ENCODE data around the gene SFMBT1.

The SFMBT1 gene

GRCh38 chr3:53077476-53078220 lies 31.8 kb upstream of the SFMBT1 start:
- no peak overlapping the region for H2AFZ ChIP-seq (ENCODE audit: low read length)
- no peaks in the 10 kb centered on the region for H4K20me1 ChIP-seq (ENCODE audit: insufficient read depth, low read length)
- H3K9ac ChIP-seq (ENCODE audit: low read length), result no peak overlapping the region
- no peaks in the 10 kb centered on the region for H3K9me3 ChIP-seq (ENCODE audit: low read length)
- no peaks in the 10 kb centered on the region for H3K36me3 ChIP-seq (ENCODE audit: insufficient read depth, low read length)
- no peaks in the 10 kb centered on the region for H3F3A ChIP-seq (ENCODE audit: insufficient read depth, low read length)
- no peaks in the 10 kb centered on the region for H3K27me3 ChIP-seq (ENCODE audit: insufficient read depth, low read length)
- H3K79me2 ChIP-seq (ENCODE audit: insufficient read depth, low read length), result no peaks in the 10 kb centered on the region
- peaks cover 12% of the 10 kb centered on the region for H3K4me1 ChIP-seq (ENCODE audit: insufficient read depth, low read length, severe bottlenecking)
- no peak overlapping the region for H3K4me3 ChIP-seq (ENCODE audit: low read depth, low read length, poor library complexity, severe bottlenecking)
- no peak overlapping the region for H3K27ac ChIP-seq (ENCODE audit: low read depth, low read length, poor library complexity, severe bottlenecking)
- no peaks in the 10 kb centered on the region for H3K9me2 ChIP-seq (ENCODE audit: low read depth, low read length)
- H3K4me2 ChIP-seq (ENCODE audit: low read length), result no peak overlapping the region
- TF ChIP-seq CTCF (IDR thresholded peaks at IDR 0.05; ENCODE audit: low read length), result no peak
- TF ChIP-seq EZH2 (IDR thresholded peaks at IDR 0.05; ENCODE audit: borderline replicate concordance, low read length), result no peak

- no peaks in the 10 kb centered on the region for H3K36me3 ChIP-seq (ENCODE audit: insufficient read depth, low read length)
- H3K9ac ChIP-seq (ENCODE audit: low read length), result no peak overlapping the region
- H3K4me1 ChIP-seq (ENCODE audit: insufficient read depth, low read length, severe bottlenecking), result peaks cover 22% of the 10 kb centered on the region
- H3K4me2 ChIP-seq (ENCODE audit: low read length), result no peak overlapping the region
- no peaks in the 10 kb centered on the region for H3K9me2 ChIP-seq (ENCODE audit: low read depth, low read length)
- H3K9me3 ChIP-seq (ENCODE audit: low read length), result no peaks in the 10 kb centered on the region
- no peaks in the 10 kb centered on the region for H3K79me2 ChIP-seq (ENCODE audit: insufficient read depth, low read length)
- H3F3A ChIP-seq (ENCODE audit: insufficient read depth, low read length), result no peaks in the 10 kb centered on the region
- no peaks in the 10 kb centered on the region for H3K27me3 ChIP-seq (ENCODE audit: insufficient read depth, low read length)
- TF ChIP-seq EZH2 (IDR thresholded peaks at IDR 0.05; ENCODE audit: borderline replicate concordance, low read length), result no peak
- no peak for TF ChIP-seq CTCF (IDR thresholded peaks at IDR 0.05; ENCODE audit: low read length)
- H3K27ac ChIP-seq (ENCODE audit: low read depth, low read length, poor library complexity, severe bottlenecking), result no peak overlapping the region
- no peak overlapping the region for H3K4me3 ChIP-seq (ENCODE audit: low read depth, low read length, poor library complexity, severe bottlenecking)
- H4K20me1 ChIP-seq (ENCODE audit: insufficient read depth, low read length), result no peaks in the 10 kb centered on the region
- H2AFZ ChIP-seq (ENCODE audit: low read length), result no peak overlapping the region
These were observed 29.9 kb upstream of the SFMBT1 start for GRCh38 chr3:53075743-53076140.

GRCh38 chr3:53074761-53075742 lies 29.2 kb upstream of the SFMBT1 start:
- H3K27ac ChIP-seq (ENCODE audit: low read depth, low read length, poor library complexity, severe bottlenecking), result no peak overlapping the region
- no peaks in the 10 kb centered on the region for H3F3A ChIP-seq (ENCODE audit: insufficient read depth, low read length)
- H3K9ac ChIP-seq (ENCODE audit: low read length), result no peak overlapping the region
- H3K4me3 ChIP-seq (ENCODE audit: low read depth, low read length, poor library complexity, severe bottlenecking), result no peak overlapping the region
- peaks cover 22% of the 10 kb centered on the region for H3K4me1 ChIP-seq (ENCODE audit: insufficient read depth, low read length, severe bottlenecking)
- no peaks in the 10 kb centered on the region for H3K36me3 ChIP-seq (ENCODE audit: insufficient read depth, low read length)
- no peak overlapping the region for H3K4me2 ChIP-seq (ENCODE audit: low read length)
- no peak for TF ChIP-seq EZH2 (IDR thresholded peaks at IDR 0.05; ENCODE audit: borderline replicate concordance, low read length)
- TF ChIP-seq CTCF (IDR thresholded peaks at IDR 0.05; ENCODE audit: low read length), result no peak
- H4K20me1 ChIP-seq (ENCODE audit: insufficient read depth, low read length), result no peaks in the 10 kb centered on the region
- H2AFZ ChIP-seq (ENCODE audit: low read length), result no peak overlapping the region
- no peaks in the 10 kb centered on the region for H3K9me2 ChIP-seq (ENCODE audit: low read depth, low read length)
- H3K27me3 ChIP-seq (ENCODE audit: insufficient read depth, low read length), result no peaks in the 10 kb centered on the region
- H3K9me3 ChIP-seq (ENCODE audit: low read length), result no peaks in the 10 kb centered on the region
- H3K79me2 ChIP-seq (ENCODE audit: insufficient read depth, low read length), result no peaks in the 10 kb centered on the region
